ENCODE measurements around the gene BRSK1. TPM values are rescaled to one million over a fixed set of nuclear protein-coding genes. Genes with fewer than 3 reads are reported as not detected.

The BRSK1 gene
- total and polyA plus RNA-seq, 2 of the 13 experiments (the other 11 are each of a cell fraction or from before 2014, with no cell fraction given): 0.18 to 1.2 TPM

DNA sequence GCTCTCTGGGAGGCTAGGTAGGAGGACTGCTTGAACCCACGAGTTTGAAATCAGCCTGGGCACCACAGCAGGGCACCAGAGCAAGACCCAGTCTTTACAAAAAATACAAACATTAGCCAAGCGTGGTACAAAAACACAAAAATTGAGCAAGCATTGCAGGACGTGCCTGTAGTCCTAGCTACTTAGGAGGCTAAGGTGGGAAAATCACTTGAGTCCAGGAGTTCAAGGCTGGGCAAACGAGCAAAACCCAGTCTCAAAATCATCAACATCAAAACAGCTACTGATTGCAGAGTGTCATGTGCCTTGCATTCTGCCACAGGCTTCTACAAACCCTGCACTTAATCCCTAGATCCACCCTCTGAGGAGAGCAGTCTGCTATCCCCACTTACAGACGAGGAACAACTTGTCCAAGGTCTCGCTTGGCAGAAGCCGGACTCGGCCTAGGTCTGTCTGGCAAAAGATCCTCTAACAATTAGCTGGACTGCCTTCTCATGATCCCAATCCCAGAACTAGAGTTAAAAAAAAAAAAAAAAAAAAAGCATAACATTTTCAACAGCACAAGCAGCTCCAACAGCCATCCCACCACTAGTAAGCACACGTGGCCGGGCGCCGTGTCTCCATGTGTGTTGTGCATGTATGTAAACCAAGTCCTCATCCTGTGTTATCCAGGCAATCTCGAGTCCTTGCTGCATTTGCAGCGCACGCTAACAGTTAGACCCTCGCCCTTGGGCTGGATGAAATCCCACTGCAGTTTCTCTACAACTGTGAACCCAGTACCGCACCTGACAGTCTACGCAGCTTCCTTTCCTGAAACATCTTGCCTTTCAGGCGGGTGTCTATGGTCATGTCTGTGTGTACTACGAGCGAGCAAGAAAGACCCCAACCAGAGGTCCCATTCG, 27.0 kb upstream of the BRSK1 start (continued):
- TF ChIP-seq, protein P1, sequence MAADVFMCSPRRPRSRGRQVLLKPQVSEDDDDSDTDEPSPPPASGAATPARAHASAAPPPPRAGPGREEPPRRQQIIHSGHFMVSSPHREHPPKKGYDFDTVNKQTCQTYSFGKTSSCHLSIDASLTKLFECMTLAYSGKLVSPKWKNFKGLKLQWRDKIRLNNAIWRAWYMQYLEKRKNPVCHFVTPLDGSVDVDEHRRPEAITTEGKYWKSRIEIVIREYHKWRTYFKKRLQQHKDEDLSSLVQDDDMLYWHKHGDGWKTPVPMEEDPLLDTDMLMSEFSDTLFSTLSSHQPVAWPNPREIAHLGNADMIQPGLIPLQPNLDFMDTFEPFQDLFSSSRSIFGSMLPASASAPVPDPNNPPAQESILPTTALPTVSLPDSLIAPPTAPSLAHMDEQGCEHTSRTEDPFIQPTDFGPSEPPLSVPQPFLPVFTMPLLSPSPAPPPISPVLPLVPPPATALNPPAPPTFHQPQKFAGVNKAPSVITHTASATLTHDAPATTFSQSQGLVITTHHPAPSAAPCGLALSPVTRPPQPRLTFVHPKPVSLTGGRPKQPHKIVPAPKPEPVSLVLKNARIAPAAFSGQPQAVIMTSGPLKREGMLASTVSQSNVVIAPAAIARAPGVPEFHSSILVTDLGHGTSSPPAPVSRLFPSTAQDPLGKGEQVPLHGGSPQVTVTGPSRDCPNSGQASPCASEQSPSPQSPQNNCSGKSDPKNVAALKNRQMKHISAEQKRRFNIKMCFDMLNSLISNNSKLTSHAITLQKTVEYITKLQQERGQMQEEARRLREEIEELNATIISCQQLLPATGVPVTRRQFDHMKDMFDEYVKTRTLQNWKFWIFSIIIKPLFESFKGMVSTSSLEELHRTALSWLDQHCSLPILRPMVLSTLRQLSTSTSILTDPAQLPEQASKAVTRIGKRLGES (CRISPR knock-in tag; IDR thresholded peaks at IDR 0.05; ENCODE audit: borderline replicate concordance): no peak
- TF ChIP-seq SP1 (IDR thresholded peaks at IDR 0.05): no peak
- TF ChIP-seq SP1 (CRISPR knock-in tag; IDR thresholded peaks at IDR 0.05): no peak
- no peak for TF ChIP-seq ATAD3A (CRISPR knock-in tag; IDR thresholded peaks at IDR 0.05)
- TF ChIP-seq, protein P2, sequence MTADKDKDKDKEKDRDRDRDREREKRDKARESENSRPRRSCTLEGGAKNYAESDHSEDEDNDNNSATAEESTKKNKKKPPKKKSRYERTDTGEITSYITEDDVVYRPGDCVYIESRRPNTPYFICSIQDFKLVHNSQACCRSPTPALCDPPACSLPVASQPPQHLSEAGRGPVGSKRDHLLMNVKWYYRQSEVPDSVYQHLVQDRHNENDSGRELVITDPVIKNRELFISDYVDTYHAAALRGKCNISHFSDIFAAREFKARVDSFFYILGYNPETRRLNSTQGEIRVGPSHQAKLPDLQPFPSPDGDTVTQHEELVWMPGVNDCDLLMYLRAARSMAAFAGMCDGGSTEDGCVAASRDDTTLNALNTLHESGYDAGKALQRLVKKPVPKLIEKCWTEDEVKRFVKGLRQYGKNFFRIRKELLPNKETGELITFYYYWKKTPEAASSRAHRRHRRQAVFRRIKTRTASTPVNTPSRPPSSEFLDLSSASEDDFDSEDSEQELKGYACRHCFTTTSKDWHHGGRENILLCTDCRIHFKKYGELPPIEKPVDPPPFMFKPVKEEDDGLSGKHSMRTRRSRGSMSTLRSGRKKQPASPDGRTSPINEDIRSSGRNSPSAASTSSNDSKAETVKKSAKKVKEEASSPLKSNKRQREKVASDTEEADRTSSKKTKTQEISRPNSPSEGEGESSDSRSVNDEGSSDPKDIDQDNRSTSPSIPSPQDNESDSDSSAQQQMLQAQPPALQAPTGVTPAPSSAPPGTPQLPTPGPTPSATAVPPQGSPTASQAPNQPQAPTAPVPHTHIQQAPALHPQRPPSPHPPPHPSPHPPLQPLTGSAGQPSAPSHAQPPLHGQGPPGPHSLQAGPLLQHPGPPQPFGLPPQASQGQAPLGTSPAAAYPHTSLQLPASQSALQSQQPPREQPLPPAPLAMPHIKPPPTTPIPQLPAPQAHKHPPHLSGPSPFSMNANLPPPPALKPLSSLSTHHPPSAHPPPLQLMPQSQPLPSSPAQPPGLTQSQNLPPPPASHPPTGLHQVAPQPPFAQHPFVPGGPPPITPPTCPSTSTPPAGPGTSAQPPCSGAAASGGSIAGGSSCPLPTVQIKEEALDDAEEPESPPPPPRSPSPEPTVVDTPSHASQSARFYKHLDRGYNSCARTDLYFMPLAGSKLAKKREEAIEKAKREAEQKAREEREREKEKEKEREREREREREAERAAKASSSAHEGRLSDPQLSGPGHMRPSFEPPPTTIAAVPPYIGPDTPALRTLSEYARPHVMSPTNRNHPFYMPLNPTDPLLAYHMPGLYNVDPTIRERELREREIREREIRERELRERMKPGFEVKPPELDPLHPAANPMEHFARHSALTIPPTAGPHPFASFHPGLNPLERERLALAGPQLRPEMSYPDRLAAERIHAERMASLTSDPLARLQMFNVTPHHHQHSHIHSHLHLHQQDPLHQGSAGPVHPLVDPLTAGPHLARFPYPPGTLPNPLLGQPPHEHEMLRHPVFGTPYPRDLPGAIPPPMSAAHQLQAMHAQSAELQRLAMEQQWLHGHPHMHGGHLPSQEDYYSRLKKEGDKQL (CRISPR knock-in tag; IDR thresholded peaks at IDR 0.05; ENCODE audit: low read depth): no peak
- no peak for TF ChIP-seq ZNF124 (CRISPR knock-in tag; IDR thresholded peaks at IDR 0.05)
- TF ChIP-seq, protein P3, sequence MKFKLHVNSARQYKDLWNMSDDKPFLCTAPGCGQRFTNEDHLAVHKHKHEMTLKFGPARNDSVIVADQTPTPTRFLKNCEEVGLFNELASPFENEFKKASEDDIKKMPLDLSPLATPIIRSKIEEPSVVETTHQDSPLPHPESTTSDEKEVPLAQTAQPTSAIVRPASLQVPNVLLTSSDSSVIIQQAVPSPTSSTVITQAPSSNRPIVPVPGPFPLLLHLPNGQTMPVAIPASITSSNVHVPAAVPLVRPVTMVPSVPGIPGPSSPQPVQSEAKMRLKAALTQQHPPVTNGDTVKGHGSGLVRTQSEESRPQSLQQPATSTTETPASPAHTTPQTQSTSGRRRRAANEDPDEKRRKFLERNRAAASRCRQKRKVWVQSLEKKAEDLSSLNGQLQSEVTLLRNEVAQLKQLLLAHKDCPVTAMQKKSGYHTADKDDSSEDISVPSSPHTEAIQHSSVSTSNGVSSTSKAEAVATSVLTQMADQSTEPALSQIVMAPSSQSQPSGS (CRISPR knock-in tag; IDR thresholded peaks at IDR 0.05): no peak
- no peak for TF ChIP-seq ZNF724P (CRISPR knock-in tag; IDR thresholded peaks at IDR 0.05; ENCODE audit: borderline replicate concordance)
- TF ChIP-seq, protein P4, sequence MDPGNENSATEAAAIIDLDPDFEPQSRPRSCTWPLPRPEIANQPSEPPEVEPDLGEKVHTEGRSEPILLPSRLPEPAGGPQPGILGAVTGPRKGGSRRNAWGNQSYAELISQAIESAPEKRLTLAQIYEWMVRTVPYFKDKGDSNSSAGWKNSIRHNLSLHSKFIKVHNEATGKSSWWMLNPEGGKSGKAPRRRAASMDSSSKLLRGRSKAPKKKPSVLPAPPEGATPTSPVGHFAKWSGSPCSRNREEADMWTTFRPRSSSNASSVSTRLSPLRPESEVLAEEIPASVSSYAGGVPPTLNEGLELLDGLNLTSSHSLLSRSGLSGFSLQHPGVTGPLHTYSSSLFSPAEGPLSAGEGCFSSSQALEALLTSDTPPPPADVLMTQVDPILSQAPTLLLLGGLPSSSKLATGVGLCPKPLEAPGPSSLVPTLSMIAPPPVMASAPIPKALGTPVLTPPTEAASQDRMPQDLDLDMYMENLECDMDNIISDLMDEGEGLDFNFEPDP (CRISPR knock-in tag; conservative IDR thresholded peaks at IDR 0.05): no peak
- TF ChIP-seq, protein P5, sequence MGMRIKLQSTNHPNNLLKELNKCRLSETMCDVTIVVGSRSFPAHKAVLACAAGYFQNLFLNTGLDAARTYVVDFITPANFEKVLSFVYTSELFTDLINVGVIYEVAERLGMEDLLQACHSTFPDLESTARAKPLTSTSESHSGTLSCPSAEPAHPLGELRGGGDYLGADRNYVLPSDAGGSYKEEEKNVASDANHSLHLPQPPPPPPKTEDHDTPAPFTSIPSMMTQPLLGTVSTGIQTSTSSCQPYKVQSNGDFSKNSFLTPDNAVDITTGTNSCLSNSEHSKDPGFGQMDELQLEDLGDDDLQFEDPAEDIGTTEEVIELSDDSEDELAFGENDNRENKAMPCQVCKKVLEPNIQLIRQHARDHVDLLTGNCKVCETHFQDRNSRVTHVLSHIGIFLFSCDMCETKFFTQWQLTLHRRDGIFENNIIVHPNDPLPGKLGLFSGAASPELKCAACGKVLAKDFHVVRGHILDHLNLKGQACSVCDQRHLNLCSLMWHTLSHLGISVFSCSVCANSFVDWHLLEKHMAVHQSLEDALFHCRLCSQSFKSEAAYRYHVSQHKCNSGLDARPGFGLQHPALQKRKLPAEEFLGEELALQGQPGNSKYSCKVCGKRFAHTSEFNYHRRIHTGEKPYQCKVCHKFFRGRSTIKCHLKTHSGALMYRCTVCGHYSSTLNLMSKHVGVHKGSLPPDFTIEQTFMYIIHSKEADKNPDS (CRISPR knock-in tag; IDR thresholded peaks at IDR 0.05): no peak
- TF ChIP-seq, protein P6, sequence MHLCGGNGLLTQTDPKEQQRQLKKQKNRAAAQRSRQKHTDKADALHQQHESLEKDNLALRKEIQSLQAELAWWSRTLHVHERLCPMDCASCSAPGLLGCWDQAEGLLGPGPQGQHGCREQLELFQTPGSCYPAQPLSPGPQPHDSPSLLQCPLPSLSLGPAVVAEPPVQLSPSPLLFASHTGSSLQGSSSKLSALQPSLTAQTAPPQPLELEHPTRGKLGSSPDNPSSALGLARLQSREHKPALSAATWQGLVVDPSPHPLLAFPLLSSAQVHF (CRISPR knock-in tag; IDR thresholded peaks at IDR 0.05): no peak
- no peak for TF ChIP-seq PAF1 (CRISPR knock-in tag; IDR thresholded peaks at IDR 0.05)
- no peak; the same call in 1 of the 2 replicates for TF ChIP-seq FOXJ3 (CRISPR knock-in tag; IDR thresholded peaks at IDR 0.05; ENCODE audit: borderline replicate concordance)
